HG02840 (cell line): ENCODE data around the gene TMEM141.
"Not testable (repeated sequence)": the region's sequence is repeated elsewhere in the genome, so short reads cannot be mapped to it uniquely, and the experiment has no call there.

Experiments
- ATAC-seq: cut with Tn5 transposase; IDR thresholded peaks from one replicate; pipeline ENCODE4 v1.9.1; 2021; ENCODE audit warnings: mild to moderate bottlenecking, moderate library complexity, moderate number of reproducible peaks; ENCODE audit not compliant: unreplicated experiment, low FRiP score

Gene TMEM141

GRCh38 chr9:136769710-136770191, 21.4 kb upstream of the TMEM141 start:
- ATAC-seq, result no peak

GRCh38 chr9:136771907-136772415, 19.2 kb upstream of the TMEM141 start:
- no peak for ATAC-seq

- no peak for ATAC-seq
Observed at GRCh38 chr9:136773386-136774044, 17.6 kb upstream of the TMEM141 start.

- ATAC-seq, result no peak
Observed at GRCh38 chr9:136774416-136775045, 16.6 kb upstream of the TMEM141 start.

- ATAC-seq, result no peak
Observed at GRCh38 chr9:136775191-136775590, 16.0 kb upstream of the TMEM141 start.

- no peak for ATAC-seq
Observed at GRCh38 chr9:136776947-136777346, 14.2 kb upstream of the TMEM141 start.

- ATAC-seq, result no peak
Observed at GRCh38 chr9:136777359-136777758, 13.8 kb upstream of the TMEM141 start.

- no peak for ATAC-seq
Observed at GRCh38 chr9:136779808-136780207, 11.3 kb upstream of the TMEM141 start.

GRCh38 chr9:136782452-136782851, 8.7 kb upstream of the TMEM141 start:
- ATAC-seq, result no peak

- ATAC-seq, result no peak
Observed at GRCh38 chr9:136784249-136784996, 6.7 kb upstream of the TMEM141 start.

GRCh38 chr9:136784997-136785361, 6.2 kb upstream of the TMEM141 start:
- no peak for ATAC-seq

- ATAC-seq, result not testable (repeated sequence)
Observed at GRCh38 chr9:136785565-136786355, 5.4 kb upstream of the TMEM141 start.

- no peak for ATAC-seq
Observed at GRCh38 chr9:136786451-136786850, 4.7 kb upstream of the TMEM141 start.

GRCh38 chr9:136786983-136787382, 4.2 kb upstream of the TMEM141 start:
- ATAC-seq, result not testable (repeated sequence)

GRCh38 chr9:136787690-136788400, 3.3 kb upstream of the TMEM141 start:
- ATAC-seq, result no peak

GRCh38 chr9:136788644-136789522, 2.3 kb upstream of the TMEM141 start:
- not testable (repeated sequence) for ATAC-seq

- ATAC-seq, result no peak
Observed at GRCh38 chr9:136789523-136789937, 1.6 kb upstream of the TMEM141 start.

- peak; percentile 21 for ATAC-seq
Observed at GRCh38 chr9:136791516-136792276, 552 bp downstream of the TMEM141 start.
